Activated CD8-positive, alpha-beta T cell treated with anti-CD3 and anti-CD28 coated beads for 36 hours (primary cell): ENCODE measurements around the gene ABCB6. TPM values are rescaled to one million over a fixed set of nuclear protein-coding genes. Genes with fewer than 3 reads are reported as not detected.
A peak's percentile ranks its signal among the peaks of the same experiment; 100 is the strongest.

ENCODE experiments used
- ATAC-seq: fragments of 200-7000 bp; cut with Tn5 transposase; one replicate; pipeline ENCODE4 v1.10.0; 2021; ENCODE audit warnings: mild to moderate bottlenecking, moderate library complexity
- CTCF ChIA-PET: fragments of 350-600 bp; sonication (Branson Sonifier 250); formaldehyde crosslinking; loops from one replicate; lab custom pipeline; 2021; ENCODE audit warnings: antibody characterized with exemption; lab: Charles Lee
- POLR2A ChIA-PET: fragments of 350-600 bp; sonication (Branson Sonifier 250); formaldehyde crosslinking; loops from one replicate; lab custom pipeline; 2021; ENCODE audit warnings: antibody characterized with exemption; lab: Charles Lee
- DNase-seq: peaks from one replicate; pipeline ENCODE4 v3.0.0-alpha.2; 2020
- H3K27ac Mint-ChIP-seq: one replicate; pipeline ENCODE4 v1.8.0; 2021; ENCODE audit warnings: mild to moderate bottlenecking, mixed read lengths
- H3K27me3 Mint-ChIP-seq: one replicate; pipeline ENCODE4 v1.8.0; 2021; ENCODE audit warnings: mixed read lengths
- H3K36me3 Mint-ChIP-seq: one replicate; pipeline ENCODE4 v1.8.0; 2021; ENCODE audit warnings: low read depth, mixed read lengths
- H3K4me1 Mint-ChIP-seq: one replicate; pipeline ENCODE4 v1.8.0; 2021; ENCODE audit warnings: low read depth, mixed read lengths
- H3K4me3 Mint-ChIP-seq: one replicate; pipeline ENCODE4 v1.8.0; 2021; ENCODE audit warnings: mild to moderate bottlenecking, moderate library complexity, mixed read lengths
- H3K9me3 Mint-ChIP-seq: one replicate; pipeline ENCODE4 v1.8.0; 2021; ENCODE audit warnings: mixed read lengths
- intact Hi-C: fragments of 100-400 bp; cut with micrococcal nuclease; formaldehyde crosslinking; loops from one replicate; pipeline ENCODE4 v1.10.0; 2022
- total RNA-seq, 2 experiments: library from RNA; stranded (reverse); gene quantifications; one replicate each; pipeline ENCODE4 v1.2.3, GENCODE V29; 2021
- TF ChIP-seq, protein P1 (sequence below): fragments of 200-600 bp; IDR thresholded peaks from one replicate; pipeline ENCODE4 v1.8.0; 2022; ENCODE audit warnings: antibody characterized with exemption, mild to moderate bottlenecking

ABCB6 gene
- total RNA-seq, 2 experiments from 2014 or later = 32.3 to 35.7 TPM

DNA sequence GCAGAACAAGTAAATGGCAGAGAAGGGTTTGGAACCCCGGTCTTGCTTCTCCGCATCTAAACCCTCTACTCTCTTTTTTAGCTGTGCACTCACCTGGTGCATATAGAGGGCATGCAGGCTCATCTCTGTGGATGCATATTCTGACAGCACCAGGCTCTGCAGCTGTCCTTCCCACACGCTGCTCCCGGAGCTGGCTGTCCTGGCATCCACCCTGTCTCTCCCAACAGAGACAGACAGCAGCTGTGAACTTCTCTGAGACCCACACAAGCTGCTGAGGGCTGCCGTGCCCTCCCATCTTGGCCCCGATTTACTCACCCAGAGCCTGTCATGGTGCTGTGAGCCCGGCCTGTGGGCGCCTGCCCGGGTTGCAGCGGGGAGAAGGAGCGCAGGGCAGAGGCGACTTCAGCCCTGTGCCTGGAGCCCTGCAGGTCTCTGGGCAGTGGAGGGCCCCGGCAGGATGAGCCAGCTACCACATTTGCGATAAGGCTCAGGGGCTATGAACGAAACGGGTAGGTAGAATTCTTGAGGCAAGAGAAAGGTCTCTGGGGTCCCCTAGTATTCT is 3.3 kb upstream of the ABCB6 start:
- CTCF ChIA-PET = no interaction called here
- Mint-ChIP-seq H3K27ac (no peak overlapping the region), H3K36me3 (peaks cover 66% of the 10 kb centered on the region), H3K27me3 (no peaks in the 10 kb centered on the region), H3K4me3 (no peak overlapping the region), H3K4me1 (peaks cover 24% of the 10 kb centered on the region), H3K9me3 (no peaks in the 10 kb centered on the region)
- TF ChIP-seq, protein P1, sequence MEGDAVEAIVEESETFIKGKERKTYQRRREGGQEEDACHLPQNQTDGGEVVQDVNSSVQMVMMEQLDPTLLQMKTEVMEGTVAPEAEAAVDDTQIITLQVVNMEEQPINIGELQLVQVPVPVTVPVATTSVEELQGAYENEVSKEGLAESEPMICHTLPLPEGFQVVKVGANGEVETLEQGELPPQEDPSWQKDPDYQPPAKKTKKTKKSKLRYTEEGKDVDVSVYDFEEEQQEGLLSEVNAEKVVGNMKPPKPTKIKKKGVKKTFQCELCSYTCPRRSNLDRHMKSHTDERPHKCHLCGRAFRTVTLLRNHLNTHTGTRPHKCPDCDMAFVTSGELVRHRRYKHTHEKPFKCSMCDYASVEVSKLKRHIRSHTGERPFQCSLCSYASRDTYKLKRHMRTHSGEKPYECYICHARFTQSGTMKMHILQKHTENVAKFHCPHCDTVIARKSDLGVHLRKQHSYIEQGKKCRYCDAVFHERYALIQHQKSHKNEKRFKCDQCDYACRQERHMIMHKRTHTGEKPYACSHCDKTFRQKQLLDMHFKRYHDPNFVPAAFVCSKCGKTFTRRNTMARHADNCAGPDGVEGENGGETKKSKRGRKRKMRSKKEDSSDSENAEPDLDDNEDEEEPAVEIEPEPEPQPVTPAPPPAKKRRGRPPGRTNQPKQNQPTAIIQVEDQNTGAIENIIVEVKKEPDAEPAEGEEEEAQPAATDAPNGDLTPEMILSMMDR = no peak
- POLR2A ChIA-PET = interaction anchor here (0.6 to 4.6 kb wide), 6 partner anchors 10 to 158 kb away, joined by 3 to 25 read pairs (median 3); partner anchors contain the start of genes GLB1L, STK16, TUBA4A and TUBA4B
- intact Hi-C loops = no loop called here
- ATAC-seq (no peak), DNase-seq (no peak)

DNA sequence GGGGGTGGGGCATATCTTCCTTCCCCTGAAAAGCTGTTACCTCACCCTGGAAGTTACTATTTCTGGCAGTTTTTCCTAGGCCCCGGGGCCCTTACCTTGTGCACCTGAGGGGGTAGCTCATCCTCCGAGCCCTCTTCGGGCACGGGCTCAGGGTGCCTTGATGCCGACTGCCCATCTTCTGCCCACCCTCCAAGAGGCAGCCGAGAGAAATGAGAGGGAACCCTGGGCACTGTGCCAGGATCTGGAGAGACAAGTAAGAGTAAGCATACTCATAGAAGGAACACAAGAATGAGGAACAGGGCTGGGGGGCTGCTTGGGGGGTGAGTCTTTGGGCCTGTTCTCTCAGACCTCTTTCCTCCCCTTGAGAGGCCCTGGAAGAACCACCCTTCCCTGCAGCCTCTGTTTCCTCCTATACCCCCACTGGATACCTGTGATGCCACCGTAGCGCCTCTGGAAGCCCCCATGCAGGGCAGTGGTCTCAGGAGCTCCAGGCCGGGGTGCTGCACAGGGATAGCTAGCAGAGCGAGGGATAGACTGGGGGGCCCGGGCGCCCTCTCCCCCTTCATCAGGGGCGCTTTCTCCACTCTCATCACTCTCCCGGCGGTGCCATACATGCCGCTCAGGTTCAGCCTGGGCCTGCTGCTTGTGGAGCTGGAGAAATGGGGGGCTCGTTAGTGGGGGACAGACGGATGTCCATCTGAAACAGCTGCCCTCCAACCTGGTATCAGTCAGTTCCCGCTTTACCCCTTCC is 2.1 kb upstream of the ABCB6 start:
- Mint-ChIP-seq H3K27ac (no peak overlapping the region), H3K27me3 (no peaks in the 10 kb centered on the region), H3K4me1 (peaks cover 27% of the 10 kb centered on the region), H3K4me3 (no peak overlapping the region), H3K36me3 (peaks cover 66% of the 10 kb centered on the region), H3K9me3 (no peaks in the 10 kb centered on the region)
- TF ChIP-seq, protein P1 = no peak
- no peak for ATAC-seq
- DNase-seq = no peak
- intact Hi-C loops = no loop called here
- ChIA-PET CTCF (no interaction called here), POLR2A (interaction anchor here (0.9 to 4.6 kb wide), 9 partner anchors 8 to 58 kb away, joined by 3 to 60 read pairs (median 5); partner anchors contain the start of genes ANKZF1, ATG9A, DNAJB2 and GLB1L)

DNA sequence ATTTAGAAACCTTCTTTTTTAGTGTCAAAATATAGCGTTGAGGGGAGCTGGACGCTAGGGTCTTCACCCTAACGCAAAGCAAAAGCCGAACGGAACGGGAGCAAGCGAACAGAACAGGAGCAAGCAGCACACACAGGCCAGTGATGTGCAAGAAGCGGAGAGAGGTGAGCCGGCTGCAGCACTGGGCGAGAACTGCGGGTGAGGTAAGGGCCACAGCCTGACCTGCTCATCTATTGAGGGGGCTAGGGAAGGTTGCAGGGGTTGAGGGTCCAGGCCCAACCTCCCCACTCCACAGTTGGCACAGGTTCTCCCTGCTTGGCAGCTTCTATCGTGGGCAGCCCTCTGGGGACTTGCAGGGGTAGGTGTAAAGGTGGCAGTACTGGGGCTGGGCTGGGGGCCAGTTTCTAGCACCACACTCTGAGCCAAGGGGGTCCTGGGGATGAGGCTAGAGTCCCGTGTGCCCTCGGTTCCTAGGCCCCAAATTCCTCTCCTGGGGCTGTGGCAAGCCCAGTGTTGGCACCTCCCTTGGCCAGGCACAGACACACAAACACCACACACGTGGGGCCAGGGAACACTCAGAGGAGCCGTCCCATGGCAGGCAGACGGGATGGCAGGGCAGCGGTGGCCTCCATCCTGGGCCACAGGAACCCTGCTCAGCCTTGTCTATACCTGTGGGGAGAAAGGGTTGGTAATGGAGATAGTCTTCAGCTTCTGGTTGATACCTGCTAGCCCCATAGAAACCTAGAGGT is 1.2 kb upstream of the ABCB6 start:
- CTCF ChIA-PET = interaction anchor here (1.2 to 2.8 kb wide), 6 partner anchors 10 to 224 kb away, joined by 4 to 19 read pairs (median 6); partner anchors contain the start of genes ANKZF1 and ATG9A
- POLR2A ChIA-PET = interaction anchor here (0.6 to 4.6 kb wide), 15 partner anchors 9 to 576 kb away, joined by 3 to 60 read pairs (median 5); partner anchors contain the start of genes ANKZF1, ATG9A, DNAJB2 and GLB1L
- H3K27ac Mint-ChIP-seq = peak overlapping the region; percentile 11
- peaks cover 25% of the 10 kb centered on the region for H3K4me1 Mint-ChIP-seq
- no peak overlapping the region for H3K4me3 Mint-ChIP-seq
- TF ChIP-seq, protein P1 = no peak
- H3K27me3 Mint-ChIP-seq = no peaks in the 10 kb centered on the region
- no peaks in the 10 kb centered on the region for H3K9me3 Mint-ChIP-seq
- intact Hi-C loops = no loop called here
- H3K36me3 Mint-ChIP-seq = peaks cover 57% of the 10 kb centered on the region
- DNase-seq (no peak), ATAC-seq (no peak)

DNA sequence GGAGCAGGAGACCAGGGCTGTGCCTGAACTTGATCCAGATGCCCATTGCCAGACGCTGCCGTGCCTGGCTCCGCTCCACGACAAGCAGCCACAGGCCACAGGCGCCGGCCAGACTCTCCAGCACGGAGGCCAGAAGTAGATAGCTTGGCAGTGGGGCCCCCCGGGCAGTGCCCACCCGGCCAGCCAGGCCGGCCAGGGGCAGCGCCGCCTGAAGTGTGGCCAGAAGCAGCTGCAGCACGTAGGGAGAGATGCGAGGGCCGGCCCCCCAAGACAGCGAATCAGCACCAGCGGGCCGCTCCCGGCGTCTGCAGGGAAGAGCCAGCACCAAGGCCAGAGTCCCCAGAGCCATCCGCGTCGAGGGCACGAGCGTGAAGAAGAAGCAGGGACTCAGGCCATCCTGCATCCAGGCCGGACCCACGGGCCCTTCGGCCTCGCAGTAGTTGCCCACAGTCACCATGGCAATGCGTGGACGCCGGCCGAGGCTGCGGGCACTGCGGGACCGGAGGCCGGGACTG is 484 bp downstream of the ABCB6 start:
- no peaks in the 10 kb centered on the region for H3K9me3 Mint-ChIP-seq
- peak overlapping the region; percentile 88 for H3K4me3 Mint-ChIP-seq
- H3K27ac Mint-ChIP-seq = peak overlapping the region; percentile 77
- intact Hi-C loops = no loop called here
- peak; percentile 42 for ATAC-seq
- ChIA-PET CTCF (interaction anchor here (1.0 to 2.8 kb wide), 8 partner anchors 12 to 77 kb away, joined by 3 to 19 read pairs (median 6); partner anchors contain the start of genes ANKZF1, ATG9A and ZFAND2B), POLR2A (interaction anchor here (0.7 to 4.6 kb wide), 17 partner anchors 11 to 169 kb away, joined by 3 to 60 read pairs (median 6); partner anchors contain the start of genes ANKZF1, ATG9A, CNPPD1 and DNAJB2)
- H3K4me1 Mint-ChIP-seq = peaks cover 25% of the 10 kb centered on the region
- H3K36me3 Mint-ChIP-seq = peaks cover 51% of the 10 kb centered on the region
- TF ChIP-seq, protein P1 = no peak
- DNase-seq = peak; percentile 19
- no peaks in the 10 kb centered on the region for H3K27me3 Mint-ChIP-seq
